H9 (cell line): Measurements from ENCODE around the gene CACNA2D3. TPM values are rescaled to one million over a fixed set of nuclear protein-coding genes. Genes with fewer than 3 reads are reported as not detected.

Experiments
- DNase-seq: peaks from one replicate; pipeline ENCODE4 v3.0.0-alpha.2; 2017
- H2AFZ ChIP-seq: one replicate; pipeline ENCODE4 v1.6.1; 2013; ENCODE audit warnings: mild to moderate bottlenecking, low read length, control low read depth, moderate library complexity
- H2AK5ac ChIP-seq: 2 replicates; pipeline ENCODE4 v1.6.1; 2013; ENCODE audit warnings: low read length, control low read depth, mixed read lengths; ENCODE audit not compliant: insufficient read length
- H2BK120ac ChIP-seq: one replicate; pipeline ENCODE4 v1.6.1; 2013; ENCODE audit warnings: low read depth, mild to moderate bottlenecking, low read length, control low read depth, inconsistent platforms; ENCODE audit not compliant: poor library complexity, severe bottlenecking
- H2BK12ac ChIP-seq: 2 replicates; pipeline ENCODE4 v1.6.1; 2013; ENCODE audit warnings: low read length, control low read depth, mixed read lengths, low read depth; ENCODE audit not compliant: insufficient read length
- H2BK15ac ChIP-seq: 2 replicates; pipeline ENCODE4 v1.6.1; 2013; ENCODE audit warnings: low read depth, low read length, control low read depth
- H2BK20ac ChIP-seq: one replicate; pipeline ENCODE4 v1.6.1; 2013; ENCODE audit warnings: low read depth, mild to moderate bottlenecking, low read length, control low read depth, inconsistent platforms; ENCODE audit not compliant: poor library complexity, severe bottlenecking
- H2BK5ac ChIP-seq: 2 replicates; pipeline ENCODE4 v1.6.1; 2013; ENCODE audit warnings: low read length, control low read depth, mixed read lengths; ENCODE audit not compliant: insufficient read length
- H3K14ac ChIP-seq: 2 replicates; pipeline ENCODE4 v1.6.1; 2013; ENCODE audit warnings: low read length, control low read depth; ENCODE audit not compliant: insufficient read depth
- H3K18ac ChIP-seq: 2 replicates; pipeline ENCODE4 v1.6.1; 2013; ENCODE audit warnings: low read depth, mild to moderate bottlenecking, mixed read lengths, low read length, control low read depth; ENCODE audit not compliant: insufficient read length
- H3K23ac ChIP-seq: 2 replicates; pipeline ENCODE4 v1.6.1; 2013; ENCODE audit warnings: low read length, control low read depth, mixed read lengths, low read depth; ENCODE audit not compliant: insufficient read length
- H3K23me2 ChIP-seq: 2 replicates; pipeline ENCODE4 v1.6.1; 2013; ENCODE audit warnings: low read depth, mild to moderate bottlenecking, mixed read lengths, low read length, control low read depth; ENCODE audit not compliant: insufficient read length, poor library complexity, severe bottlenecking
- H3K27ac ChIP-seq: 2 replicates; pipeline ENCODE4 v1.5.1; 2013; ENCODE audit warnings: low read length, control low read depth, mixed read lengths, low read depth; ENCODE audit not compliant: insufficient read length
- H3K27me3 ChIP-seq: 2 replicates; pipeline ENCODE4 v1.6.1; 2013; ENCODE audit warnings: low read length, control low read depth, inconsistent platforms; ENCODE audit not compliant: insufficient read depth
- H3K4ac ChIP-seq: 2 replicates; pipeline ENCODE4 v1.6.1; 2013; ENCODE audit warnings: low read depth, mild to moderate bottlenecking, control low read depth, inconsistent platforms, low read length, moderate library complexity
- H3K4me1 ChIP-seq: 2 replicates; pipeline ENCODE4 v1.6.1; 2013; ENCODE audit warnings: low read length, control low read depth, inconsistent platforms; ENCODE audit not compliant: insufficient read depth
- H3K4me2 ChIP-seq: 2 replicates; pipeline ENCODE4 v1.6.1; 2013; ENCODE audit warnings: low read length, control low read depth, mixed read lengths; ENCODE audit not compliant: insufficient read length, insufficient read depth
- H3K56ac ChIP-seq: 2 replicates; pipeline ENCODE4 v1.6.1; 2013; ENCODE audit warnings: low read depth, mild to moderate bottlenecking, mixed read lengths, low read length, control low read depth; ENCODE audit not compliant: insufficient read length
- H3K79me1 ChIP-seq: 2 replicates; pipeline ENCODE4 v1.6.1; 2013; ENCODE audit warnings: low read depth, mild to moderate bottlenecking, moderate library complexity, low read length, control low read depth, inconsistent platforms; ENCODE audit not compliant: insufficient read depth, poor library complexity, severe bottlenecking
- H3K79me2 ChIP-seq: 2 replicates; pipeline ENCODE4 v1.6.1; 2013; ENCODE audit warnings: low read length, control low read depth, inconsistent platforms; ENCODE audit not compliant: insufficient read depth
- H3K9ac ChIP-seq: 2 replicates; pipeline ENCODE4 v1.6.1; 2013; ENCODE audit warnings: low read length, control low read depth, mixed read lengths; ENCODE audit not compliant: insufficient read length; ENCODE audit errors: extremely low read depth
- H3K9me3 ChIP-seq: one replicate; pipeline ENCODE4 v1.6.1; 2013; ENCODE audit warnings: low read depth, low read length, inconsistent platforms; ENCODE audit not compliant: control insufficient read depth
- H3T11ph ChIP-seq: one replicate; pipeline ENCODE4 v1.6.1; 2013; ENCODE audit warnings: mild to moderate bottlenecking, low read length, control low read depth, inconsistent platforms
- H4K20me1 ChIP-seq: one replicate; pipeline ENCODE4 v1.6.1; 2013; ENCODE audit not compliant: control insufficient read depth, insufficient read length, insufficient read depth
- H4K5ac ChIP-seq: 2 replicates; pipeline ENCODE4 v1.6.1; 2013; ENCODE audit warnings: low read depth, mild to moderate bottlenecking, mixed read lengths, low read length, control low read depth; ENCODE audit not compliant: insufficient read length
- H4K8ac ChIP-seq: replicated peaks from 2 replicates; pipeline ENCODE4 v1.6.1; 2013; ENCODE audit warnings: low read length, control low read depth, mixed read lengths, low read depth; ENCODE audit not compliant: insufficient read length
- H4K91ac ChIP-seq: 2 replicates; pipeline ENCODE4 v1.6.1; 2013; ENCODE audit warnings: low read depth, mild to moderate bottlenecking, moderate library complexity, mixed read lengths, low read length, control low read depth; ENCODE audit not compliant: insufficient read length
- H3K27ac Mint-ChIP-seq, 3 experiments: 2 replicates in 2 of 3; 3 replicates in 1 of 3; pipeline ENCODE4 v1.8.0; 2020 to 2021; ENCODE audit warnings: mixed read lengths in 3 of 3, mild to moderate bottlenecking in 1 of 3, moderate library complexity in 1 of 3
- H3K27me3 Mint-ChIP-seq: 2 replicates; pipeline ENCODE4 v1.8.0; 2021; ENCODE audit warnings: low read depth, mild to moderate bottlenecking, moderate library complexity, mixed read lengths
- H3K36me3 Mint-ChIP-seq, 3 experiments: 2 replicates in 2 of 3; 3 replicates in 1 of 3; pipeline ENCODE4 v1.8.0; 2020 to 2021; ENCODE audit warnings: low read depth in 3 of 3, mixed read lengths in 3 of 3; ENCODE audit not compliant: insufficient read depth in 1 of 3
- H3K4me1 Mint-ChIP-seq, 2 experiments: 2 replicates each; pipeline ENCODE4 v1.8.0; 2020; ENCODE audit warnings: mixed read lengths in 2 of 2
- H3K4me3 Mint-ChIP-seq, 2 experiments: 2 replicates in 1 of 2; 3 replicates in 1 of 2; pipeline ENCODE4 v1.8.0; 2020 to 2021; ENCODE audit warnings: mild to moderate bottlenecking in 2 of 2, mixed read lengths in 2 of 2, moderate library complexity in 1 of 2
- H3K9me3 Mint-ChIP-seq, 2 experiments: 2 replicates in 1 of 2; 3 replicates in 1 of 2; pipeline ENCODE4 v1.8.0; 2020; ENCODE audit warnings: mild to moderate bottlenecking in 2 of 2, mixed read lengths in 2 of 2, moderate library complexity in 1 of 2
- WGBS: extraction: QIAGEN DNeasy Blood & Tissue Kit; methylation state at CpG from one replicate; pipeline ENCODE4 v1.1.7; 2013; ENCODE audit warnings: missing lambda C conversion rate, low lambda C conversion rate, mixed read lengths; ENCODE audit not compliant: insufficient read length; ENCODE audit errors: extremely low coverage; 5-methylcytosine and 5-hydroxymethylcytosine counted together
- total RNA-seq: library from RNA; stranded (reverse); gene quantifications from 2 replicates; pipeline ENCODE4 v1.2.1, GENCODE V29; 2021
- TF ChIP-seq, protein P1 (sequence below): fragments of 200-600 bp; sonication (generic); conservative IDR thresholded peaks from 3 replicates; pipeline ENCODE4 v1.8.0; 2021; ENCODE audit warnings: antibody characterized with exemption, mild to moderate bottlenecking

The CACNA2D3 gene
- total RNA-seq, 1 experiment from 2014 or later: 3.2 TPM

DNA sequence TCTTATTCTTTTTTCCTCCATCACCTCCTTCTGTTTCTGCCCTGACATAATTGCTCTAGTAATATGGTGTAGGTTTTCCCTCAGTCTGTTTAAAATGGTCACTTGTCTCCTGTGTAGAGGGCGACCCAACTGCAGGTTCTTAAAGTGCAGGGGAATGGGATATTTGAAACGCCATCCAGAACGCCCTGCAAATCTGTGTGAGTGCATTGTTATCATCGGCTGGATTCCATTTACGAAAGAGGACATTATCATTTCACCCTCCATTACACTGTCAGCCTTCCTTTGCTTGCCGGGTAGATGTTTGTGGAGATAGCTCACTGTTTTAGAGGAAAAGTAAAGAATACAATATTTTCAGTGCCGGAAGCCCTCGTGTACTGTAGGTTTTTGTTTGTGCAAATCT lies 451.5 kb downstream of the CACNA2D3 start:
- Histone ChIP-seq H4K5ac (no peak overlapping the region), H3K14ac (no peak overlapping the region), H2BK5ac (no peak overlapping the region), H3K4ac (no peak overlapping the region), H2AK5ac (no peak overlapping the region), H3K23me2 (no peaks in the 10 kb centered on the region), H3K9ac (no peak overlapping the region), H2AFZ (no peak overlapping the region), H2BK12ac (no peak overlapping the region), H3K23ac (no peak overlapping the region), H3K79me2 (no peaks in the 10 kb centered on the region), H3K27me3 (no peaks in the 10 kb centered on the region), H2BK15ac (no peak overlapping the region), H4K8ac (no peak overlapping the region), H4K91ac (no peak overlapping the region), H3K4me2 (no peak overlapping the region), H3K27ac (no peak overlapping the region), H3K18ac (no peak overlapping the region), H3K9me3 (no peaks in the 10 kb centered on the region), H4K20me1 (no peaks in the 10 kb centered on the region), H2BK20ac (no peak overlapping the region), H3K4me1 (no peaks in the 10 kb centered on the region), H3K56ac (no peak overlapping the region), H3T11ph (no peak overlapping the region), H3K79me1 (no peaks in the 10 kb centered on the region), H2BK120ac (no peak overlapping the region)
- peaks cover 0 to under 1% of the 10 kb centered on the region in 2 experiments; a peak in 1 of 5 replicates for H3K9me3 Mint-ChIP-seq
- H3K27ac Mint-ChIP-seq: no peak overlapping the region
- TF ChIP-seq, protein P1, sequence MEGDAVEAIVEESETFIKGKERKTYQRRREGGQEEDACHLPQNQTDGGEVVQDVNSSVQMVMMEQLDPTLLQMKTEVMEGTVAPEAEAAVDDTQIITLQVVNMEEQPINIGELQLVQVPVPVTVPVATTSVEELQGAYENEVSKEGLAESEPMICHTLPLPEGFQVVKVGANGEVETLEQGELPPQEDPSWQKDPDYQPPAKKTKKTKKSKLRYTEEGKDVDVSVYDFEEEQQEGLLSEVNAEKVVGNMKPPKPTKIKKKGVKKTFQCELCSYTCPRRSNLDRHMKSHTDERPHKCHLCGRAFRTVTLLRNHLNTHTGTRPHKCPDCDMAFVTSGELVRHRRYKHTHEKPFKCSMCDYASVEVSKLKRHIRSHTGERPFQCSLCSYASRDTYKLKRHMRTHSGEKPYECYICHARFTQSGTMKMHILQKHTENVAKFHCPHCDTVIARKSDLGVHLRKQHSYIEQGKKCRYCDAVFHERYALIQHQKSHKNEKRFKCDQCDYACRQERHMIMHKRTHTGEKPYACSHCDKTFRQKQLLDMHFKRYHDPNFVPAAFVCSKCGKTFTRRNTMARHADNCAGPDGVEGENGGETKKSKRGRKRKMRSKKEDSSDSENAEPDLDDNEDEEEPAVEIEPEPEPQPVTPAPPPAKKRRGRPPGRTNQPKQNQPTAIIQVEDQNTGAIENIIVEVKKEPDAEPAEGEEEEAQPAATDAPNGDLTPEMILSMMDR: no peak
- no peaks in the 10 kb centered on the region for H3K36me3 Mint-ChIP-seq
- no CpG with 5 or more reads among the region's 8 CpGs for WGBS
- no peak for DNase-seq
- peaks cover 2 to 8% of the 10 kb centered on the region in 2 experiments; a peak in 3 of 4 replicates for H3K4me1 Mint-ChIP-seq
- H3K4me3 Mint-ChIP-seq: no peak overlapping the region
- peaks cover 1% of the 10 kb centered on the region for H3K27me3 Mint-ChIP-seq
